ENCODE measurements around the gene TUSC2. TPM values are rescaled to one million over a fixed set of nuclear protein-coding genes. Genes with fewer than 3 reads are reported as not detected.

The TUSC2 gene
- total and polyA plus RNA-seq, 9 of the 15 experiments (the other 6 are each of a cell fraction or from before 2014, with no cell fraction given), result 2.8 to 67.5 (median 25.8) TPM

DNA sequence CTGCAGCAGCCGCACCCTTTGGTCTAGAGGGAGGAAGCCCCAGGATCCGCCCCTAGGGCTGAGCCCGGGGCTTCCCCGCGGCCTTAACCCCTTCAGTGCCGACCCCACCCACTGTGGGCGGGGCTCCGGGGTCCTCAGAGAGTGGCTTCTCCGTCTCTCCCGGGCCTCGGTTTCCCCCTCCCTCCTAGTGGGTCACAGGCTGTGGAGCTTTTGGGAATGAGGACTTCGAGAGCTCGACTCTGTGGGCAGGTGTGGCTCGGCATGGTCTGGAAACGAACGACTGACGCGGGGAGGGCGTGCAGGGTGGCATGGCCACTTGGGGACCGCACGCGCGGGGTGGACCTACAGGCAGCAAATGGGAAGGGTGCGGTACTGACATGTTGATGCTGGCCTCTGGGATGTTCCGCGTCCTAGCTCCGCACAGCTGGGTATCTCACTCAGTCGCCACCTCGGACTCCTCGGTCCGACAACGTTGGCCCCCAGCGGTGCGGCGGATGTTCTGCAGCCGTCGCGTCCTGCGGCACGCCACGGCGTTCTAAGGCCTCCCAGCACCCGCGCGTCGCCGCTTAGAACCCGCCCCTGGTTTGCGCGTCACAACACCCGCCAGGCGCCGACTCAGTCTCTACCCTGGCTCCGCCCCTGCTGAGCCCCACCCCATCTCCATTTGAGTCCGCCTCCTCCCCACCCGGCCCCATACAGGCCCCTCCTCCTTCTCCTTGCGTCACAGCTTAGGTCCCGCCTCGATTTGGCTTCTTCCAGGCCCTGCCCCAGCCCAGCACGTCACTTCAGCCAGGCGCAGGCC is 29.0 kb downstream of the TUSC2 start, which contains the start of the genes HYAL3 and NAA80 (continued):
- TF ChIP-seq, protein P1, sequence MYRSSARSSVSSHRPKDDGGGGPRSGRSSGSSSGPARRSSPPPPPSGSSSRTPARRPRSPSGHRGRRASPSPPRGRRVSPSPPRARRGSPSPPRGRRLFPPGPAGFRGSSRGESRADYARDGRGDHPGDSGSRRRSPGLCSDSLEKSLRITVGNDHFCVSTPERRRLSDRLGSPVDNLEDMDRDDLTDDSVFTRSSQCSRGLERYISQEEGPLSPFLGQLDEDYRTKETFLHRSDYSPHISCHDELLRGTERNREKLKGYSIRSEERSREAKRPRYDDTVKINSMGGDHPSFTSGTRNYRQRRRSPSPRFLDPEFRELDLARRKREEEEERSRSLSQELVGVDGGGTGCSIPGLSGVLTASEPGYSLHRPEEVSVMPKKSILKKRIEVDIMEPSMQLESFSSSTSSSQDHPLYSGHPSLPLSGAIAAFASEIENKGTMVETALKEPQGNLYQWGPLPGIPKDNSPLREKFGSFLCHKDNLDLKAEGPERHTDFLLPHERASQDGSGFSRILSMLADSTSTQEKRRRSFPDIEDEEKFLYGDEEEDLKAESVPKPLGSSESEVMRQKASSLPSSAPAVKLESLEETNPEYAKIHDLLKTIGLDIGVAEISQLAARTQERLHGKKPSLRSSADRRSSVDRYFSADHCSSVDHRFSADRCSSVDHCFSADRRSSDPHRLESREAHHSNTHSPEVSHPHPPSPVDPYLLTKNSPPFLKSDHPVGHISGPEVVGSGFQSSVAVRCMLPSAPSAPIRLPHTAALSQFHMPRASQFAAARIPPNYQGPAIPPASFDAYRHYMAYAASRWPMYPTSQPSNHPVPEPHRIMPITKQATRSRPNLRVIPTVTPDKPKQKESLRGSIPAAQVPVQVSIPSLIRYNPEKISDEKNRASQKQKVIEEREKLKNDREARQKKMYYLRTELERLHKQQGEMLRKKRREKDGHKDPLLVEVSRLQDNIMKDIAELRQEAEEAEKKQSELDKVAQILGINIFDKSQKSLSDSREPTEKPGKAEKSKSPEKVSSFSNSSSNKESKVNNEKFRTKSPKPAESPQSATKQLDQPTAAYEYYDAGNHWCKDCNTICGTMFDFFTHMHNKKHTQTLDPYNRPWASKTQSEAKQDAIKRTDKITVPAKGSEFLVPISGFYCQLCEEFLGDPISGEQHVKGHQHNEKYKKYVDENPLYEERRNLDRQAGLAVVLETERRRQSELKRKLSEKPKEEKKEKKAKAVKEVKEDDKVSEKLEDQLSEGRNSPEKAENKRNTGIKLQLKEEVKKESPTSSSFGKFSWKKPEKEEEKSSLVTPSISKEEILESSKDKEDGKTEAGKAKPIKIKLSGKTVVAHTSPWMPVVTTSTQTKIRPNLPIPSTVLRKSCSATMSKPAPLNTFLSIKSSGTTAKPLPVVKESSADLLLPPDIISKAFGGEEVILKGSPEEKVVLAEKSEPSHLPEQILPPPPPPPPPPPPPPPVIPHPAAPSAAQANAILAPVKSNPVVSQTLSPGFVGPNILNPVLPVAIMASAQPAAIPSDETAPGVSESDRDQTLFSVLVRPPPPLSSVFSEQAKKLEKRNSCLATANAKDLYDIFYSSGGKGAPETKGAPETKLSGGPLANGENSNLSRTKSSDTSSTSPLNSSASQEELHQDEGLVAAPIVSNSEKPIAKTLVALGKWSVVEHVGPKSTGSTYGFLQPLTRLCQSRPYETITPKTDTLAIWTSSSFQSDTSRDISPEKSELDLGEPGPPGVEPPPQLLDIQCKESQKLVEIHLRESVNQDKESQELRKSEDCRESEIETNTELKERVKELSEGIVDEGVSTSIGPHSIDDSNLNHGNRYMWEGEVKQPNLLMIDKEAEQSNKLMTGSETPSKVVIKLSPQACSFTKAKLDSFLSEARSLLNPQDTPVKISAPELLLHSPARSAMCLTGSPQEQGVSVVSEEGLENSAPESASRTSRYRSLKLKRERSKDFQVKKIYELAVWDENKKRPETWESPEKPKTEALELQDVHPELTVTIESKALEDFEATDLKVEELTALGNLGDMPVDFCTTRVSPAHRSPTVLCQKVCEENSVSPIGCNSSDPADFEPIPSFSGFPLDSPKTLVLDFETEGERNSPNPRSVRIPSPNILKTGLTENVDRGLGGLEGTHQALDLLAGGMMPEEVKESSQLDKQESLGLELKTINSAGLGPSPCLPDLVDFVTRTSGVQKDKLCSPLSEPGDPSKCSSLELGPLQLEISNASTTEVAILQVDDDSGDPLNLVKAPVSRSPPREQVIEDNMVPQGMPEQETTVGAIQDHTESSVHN (IDR thresholded peaks at IDR 0.05; ENCODE audit: borderline replicate concordance in 1 of 2, low read depth in 1 of 2), result no peak
- TF ChIP-seq, protein P2, sequence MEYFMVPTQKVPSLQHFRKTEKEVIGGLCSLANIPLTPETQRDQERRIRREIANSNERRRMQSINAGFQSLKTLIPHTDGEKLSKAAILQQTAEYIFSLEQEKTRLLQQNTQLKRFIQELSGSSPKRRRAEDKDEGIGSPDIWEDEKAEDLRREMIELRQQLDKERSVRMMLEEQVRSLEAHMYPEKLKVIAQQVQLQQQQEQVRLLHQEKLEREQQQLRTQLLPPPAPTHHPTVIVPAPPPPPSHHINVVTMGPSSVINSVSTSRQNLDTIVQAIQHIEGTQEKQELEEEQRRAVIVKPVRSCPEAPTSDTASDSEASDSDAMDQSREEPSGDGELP (CRISPR knock-in tag; IDR thresholded peaks at IDR 0.05; ENCODE audit: borderline replicate concordance), result peak; percentile 92
- TF ChIP-seq RCOR1 (IDR thresholded peaks at IDR 0.05; ENCODE audit: borderline replicate concordance in 1 of 2, low read depth in 2 of 2, low read length in 2 of 2) (no peak), HDAC1 (IDR thresholded peaks at IDR 0.05) (peak in 1 of 2 experiments; percentile 86; a peak in 2 of 4 replicates), HDAC3 (IDR thresholded peaks at IDR 0.05; ENCODE audit: borderline replicate concordance, partially characterized antibody) (no peak), NR2C2 (CRISPR knock-in tag; IDR thresholded peaks at IDR 0.05) (no peak), NR2C2 (tag; IDR thresholded peaks at IDR 0.05) (no peak; the same call in 1 of the 2 replicates), NFRKB (IDR thresholded peaks at IDR 0.05; ENCODE audit: low read depth) (no peak), PURB (CRISPR knock-in tag; IDR thresholded peaks at IDR 0.05; ENCODE audit: low read depth) (no peak), L3MBTL2 (IDR thresholded peaks at IDR 0.05) (peak; percentile 42; the same call in 1 of the 2 replicates), ZBTB8A (IDR thresholded peaks at IDR 0.05; ENCODE audit: partially characterized antibody) (no peak), ZNF354B (CRISPR knock-in tag; IDR thresholded peaks at IDR 0.05) (no peak), SMARCE1 (IDR thresholded peaks at IDR 0.05) (peak; percentile 25; the same call in 1 of the 2 replicates), ZNF589 (CRISPR knock-in tag; IDR thresholded peaks at IDR 0.05; ENCODE audit: low read depth) (no peak), ZNF586 (CRISPR knock-in tag; conservative IDR thresholded peaks at IDR 0.05) (no peak), ZFP1 (CRISPR knock-in tag; IDR thresholded peaks at IDR 0.05) (no peak), DACH1 (IDR thresholded peaks at IDR 0.05; ENCODE audit: partially characterized antibody) (peak; percentile 35), SIN3A (IDR thresholded peaks at IDR 0.05; ENCODE audit: borderline replicate concordance in 2 of 2, control insufficient read depth in 1 of 2, low read depth in 2 of 2, low read length in 2 of 2) (peak; percentile 46 to 93; a peak in 2 of 4 replicates)
